B cell (primary cell): Measurements from ENCODE around the gene BMERB1. TPM values are rescaled to one million over a fixed set of nuclear protein-coding genes. Genes with fewer than 3 reads are reported as not detected.

ENCODE experiments used
- ATAC-seq: fragments of 200-7000 bp; cut with Tn5 transposase; one replicate; pipeline ENCODE4 v1.10.0; 2021; ENCODE audit warnings: low read depth, mild to moderate bottlenecking, moderate number of reproducible peaks, moderate library complexity
- CTCF ChIA-PET: fragments of 350-600 bp; sonication (Branson Sonifier 250); formaldehyde crosslinking; loops from one replicate; lab custom pipeline; 2021; ENCODE audit warnings: antibody characterized with exemption, inconsistent platforms; lab: Charles Lee
- POLR2A ChIA-PET: fragments of 350-600 bp; sonication (Branson Sonifier 250); formaldehyde crosslinking; loops from one replicate; lab custom pipeline; 2021; ENCODE audit warnings: antibody characterized with exemption; lab: Charles Lee
- DNase-seq: peaks from one replicate; pipeline ENCODE4 v3.0.0; 2013
- H2AFZ ChIP-seq: 2 replicates; pipeline ENCODE4 v1.6.1; 2012; ENCODE audit warnings: mild to moderate bottlenecking, low read depth, low read length; ENCODE audit not compliant: insufficient read depth, poor library complexity, severe bottlenecking
- H3K27ac ChIP-seq, 2 donors: 1 replicate in 1 of 2; 2 replicates in 1 of 2; pipeline ENCODE4 v1.5.1; 2012 to 2013; ENCODE audit warnings: low read length in 2 of 2, mild to moderate bottlenecking in 2 of 2, moderate library complexity in 1 of 2
- H3K27me3 ChIP-seq, 4 experiments: fragments of 200-600 bp in 1 of 4; sonication (generic) in 1 of 4; replicated peaks in 1 of 4; 1 replicate in 2 of 4; 2 replicates in 2 of 4; pipeline versions ENCODE4 v1.6.1 to v1.7.0; 2013 to 2016; ENCODE audit warnings: low read length in 3 of 4, mild to moderate bottlenecking in 2 of 4, mixed read lengths in 1 of 4, moderate library complexity in 1 of 4; ENCODE audit not compliant: insufficient read depth in 4 of 4, control insufficient read depth in 3 of 4; ENCODE audit errors: control extremely low read depth in 1 of 4
- H3K36me3 ChIP-seq, 2 experiments: replicated peaks in 1 of 2; 1 replicate in 1 of 2; 2 replicates in 1 of 2; pipeline versions ENCODE4 v1.6.1 to v1.7.1; 2013; ENCODE audit warnings: low read length in 1 of 2; ENCODE audit not compliant: insufficient read depth in 2 of 2, control insufficient read depth in 1 of 2; ENCODE audit errors: control extremely low read depth in 1 of 2, extremely low read depth in 1 of 2
- H3K4me1 ChIP-seq, 2 donors: fragments of 200-600 bp in 1 of 2; sonication (generic) in 1 of 2; 1 replicate in 1 of 2; 2 replicates in 1 of 2; pipeline versions ENCODE4 v1.5.1 to v1.6.1; 2013 to 2017; ENCODE audit warnings: low read length in 2 of 2; ENCODE audit not compliant: control insufficient read depth in 2 of 2, insufficient read depth in 2 of 2
- H3K4me2 ChIP-seq: replicated peaks from 2 replicates; pipeline ENCODE3; 2012; ENCODE audit warnings: mild to moderate bottlenecking, low read depth, low read length; ENCODE audit not compliant: poor library complexity, severe bottlenecking
- H3K4me3 ChIP-seq, 5 experiments: fragments of 200-600 bp in 1 of 5; sonication (generic) in 1 of 5; 1 replicate in 3 of 5; 2 replicates in 2 of 5; pipeline versions ENCODE4 v1.5.1 to v1.7.0; 2011 to 2016; ENCODE audit warnings: low read length in 4 of 5, mild to moderate bottlenecking in 4 of 5, low read depth in 2 of 5, control low read depth in 1 of 5, moderate library complexity in 1 of 5; ENCODE audit not compliant: insufficient read depth in 1 of 5; ENCODE audit errors: control extremely low read depth in 1 of 5, extremely low read depth in 1 of 5
- H3K79me2 ChIP-seq: fragments of 200-600 bp; sonication (generic); one replicate; pipeline ENCODE4 v1.6.0; 2016; ENCODE audit warnings: low read length; ENCODE audit not compliant: control insufficient read depth, insufficient read depth
- H3K9ac ChIP-seq: fragments of 200-600 bp; sonication (generic); 2 replicates; pipeline ENCODE4 v1.6.1; 2017; ENCODE audit warnings: mild to moderate bottlenecking, low read length, moderate library complexity
- H3K9me3 ChIP-seq, 3 donors: one replicate each; pipeline versions ENCODE4 v1.6.1 to v1.7.1; 2013; ENCODE audit warnings: low read length in 2 of 3; ENCODE audit not compliant: control insufficient read depth in 2 of 3, insufficient read depth in 1 of 3; ENCODE audit errors: control extremely low read depth in 1 of 3
- H4K20me1 ChIP-seq: 2 replicates; pipeline ENCODE4 v1.6.0; 2012; ENCODE audit warnings: mild to moderate bottlenecking, low read length; ENCODE audit not compliant: insufficient read depth, control insufficient read depth, poor library complexity, severe bottlenecking
- H3K27ac Mint-ChIP-seq: one replicate; pipeline ENCODE4 v1.8.0; 2021; ENCODE audit warnings: mixed read lengths
- H3K27me3 Mint-ChIP-seq: one replicate; pipeline ENCODE4 v1.8.0; 2021; ENCODE audit warnings: mixed read lengths
- H3K4me1 Mint-ChIP-seq: one replicate; pipeline ENCODE4 v1.8.0; 2021; ENCODE audit warnings: mixed read lengths
- H3K4me3 Mint-ChIP-seq: one replicate; pipeline ENCODE4 v1.8.0; 2021; ENCODE audit warnings: mixed read lengths
- H3K9me3 Mint-ChIP-seq: one replicate; pipeline ENCODE4 v1.8.0; 2022; ENCODE audit warnings: mixed read lengths; ENCODE audit not compliant: insufficient read depth
- EZH2 ChIP-seq: IDR thresholded peaks from 2 replicates; pipeline ENCODE4 v1.6.1; 2012; ENCODE audit warnings: borderline replicate concordance, low read depth, mild to moderate bottlenecking, moderate library complexity, low read length; ENCODE audit not compliant: insufficient read depth, poor library complexity, severe bottlenecking
- WGBS: methylation state at CpG from one replicate; pipeline ENCODE4 v1.1.5; 2013; ENCODE audit warnings: missing lambda C conversion rate; ENCODE audit not compliant: insufficient coverage; 5-methylcytosine and 5-hydroxymethylcytosine counted together
- intact Hi-C: fragments of 100-400 bp; cut with micrococcal nuclease; formaldehyde crosslinking; loops from one replicate; pipeline ENCODE4 v1.10.0; 2022
- polyA plus RNA-seq: library from polyadenylated mRNA; depleted of rRNA; stranded (reverse); fragments of >200 nt; gene quantifications from 2 replicates; pipeline ENCODE4 v1.2.3, GENCODE V29; 2012
- total RNA-seq, 2 donors: library from RNA; stranded (reverse); fragments of 120-200 nt in 1 of 2; gene quantifications; 1 replicate in 1 of 2; 2 replicates in 1 of 2; pipeline versions ENCODE4 v1.2.3 to v1.2.4, GENCODE V29; 2013 to 2022
- TF ChIP-seq, protein P1 (sequence below): fragments of 200-600 bp; IDR thresholded peaks from one replicate; pipeline ENCODE4 v1.8.0; 2022; ENCODE audit warnings: antibody characterized with exemption, mild to moderate bottlenecking

BMERB1 gene
- total and polyA plus RNA-seq, 2 donors (not counting 1 experiment from before 2014, with no cell fraction given), result 2.2 to 11.2 TPM

DNA sequence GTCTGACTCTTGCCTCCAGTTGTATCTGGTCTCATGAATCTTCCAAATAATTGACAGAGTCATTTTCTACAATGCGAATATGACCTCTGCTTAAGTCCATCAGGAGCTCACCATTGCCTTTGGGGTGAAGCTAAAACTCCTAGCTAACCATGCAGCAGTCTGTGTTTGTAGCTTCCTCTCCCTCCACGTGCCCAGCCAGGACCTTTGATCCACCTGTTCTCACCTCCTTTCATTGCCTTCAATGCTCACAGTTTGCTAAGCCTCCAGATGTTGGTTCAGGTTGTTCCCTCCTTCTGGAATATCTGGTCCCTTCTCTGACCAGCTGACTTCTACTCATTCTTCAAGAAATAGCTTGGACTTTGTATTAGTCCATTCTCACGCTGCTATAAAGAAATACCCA, 23.0 kb downstream of the BMERB1 start:
- Histone ChIP-seq H3K4me1 (no peaks in the 10 kb centered on the region), H3K79me2 (no peaks in the 10 kb centered on the region), H3K27me3 (no peaks in the 10 kb centered on the region), H3K4me2 (no peak overlapping the region), H3K36me3 (no peaks in the 10 kb centered on the region), H3K4me3 (no peak overlapping the region), H4K20me1 (no peaks in the 10 kb centered on the region), H3K9ac (no peak overlapping the region), H3K27ac (no peak overlapping the region), H2AFZ (no peak overlapping the region), H3K9me3 (peaks cover 0 to 2% (median 0%) of the 10 kb centered on the region in 3 donors)
- DNase-seq, result no peak
- H3K4me1 Mint-ChIP-seq, result no peaks in the 10 kb centered on the region
- WGBS, result 92% methylated on average over 2 of the region's 3 CpGs
- peaks cover 5% of the 10 kb centered on the region for H3K27me3 Mint-ChIP-seq
- H3K9me3 Mint-ChIP-seq, result no peaks in the 10 kb centered on the region
- ChIA-PET POLR2A (no interaction called here), CTCF (interaction anchor here (1.0 kb wide), 1 partner anchor 184 kb away, joined by 3 read pairs; no protein-coding TSS in a partner anchor)
- TF ChIP-seq, protein P1, sequence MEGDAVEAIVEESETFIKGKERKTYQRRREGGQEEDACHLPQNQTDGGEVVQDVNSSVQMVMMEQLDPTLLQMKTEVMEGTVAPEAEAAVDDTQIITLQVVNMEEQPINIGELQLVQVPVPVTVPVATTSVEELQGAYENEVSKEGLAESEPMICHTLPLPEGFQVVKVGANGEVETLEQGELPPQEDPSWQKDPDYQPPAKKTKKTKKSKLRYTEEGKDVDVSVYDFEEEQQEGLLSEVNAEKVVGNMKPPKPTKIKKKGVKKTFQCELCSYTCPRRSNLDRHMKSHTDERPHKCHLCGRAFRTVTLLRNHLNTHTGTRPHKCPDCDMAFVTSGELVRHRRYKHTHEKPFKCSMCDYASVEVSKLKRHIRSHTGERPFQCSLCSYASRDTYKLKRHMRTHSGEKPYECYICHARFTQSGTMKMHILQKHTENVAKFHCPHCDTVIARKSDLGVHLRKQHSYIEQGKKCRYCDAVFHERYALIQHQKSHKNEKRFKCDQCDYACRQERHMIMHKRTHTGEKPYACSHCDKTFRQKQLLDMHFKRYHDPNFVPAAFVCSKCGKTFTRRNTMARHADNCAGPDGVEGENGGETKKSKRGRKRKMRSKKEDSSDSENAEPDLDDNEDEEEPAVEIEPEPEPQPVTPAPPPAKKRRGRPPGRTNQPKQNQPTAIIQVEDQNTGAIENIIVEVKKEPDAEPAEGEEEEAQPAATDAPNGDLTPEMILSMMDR, result no peak
- TF ChIP-seq EZH2, result no peak
- H3K4me3 Mint-ChIP-seq, result no peak overlapping the region
- intact Hi-C loops, result no loop called here
- ATAC-seq, result no peak
- no peak overlapping the region for H3K27ac Mint-ChIP-seq

DNA sequence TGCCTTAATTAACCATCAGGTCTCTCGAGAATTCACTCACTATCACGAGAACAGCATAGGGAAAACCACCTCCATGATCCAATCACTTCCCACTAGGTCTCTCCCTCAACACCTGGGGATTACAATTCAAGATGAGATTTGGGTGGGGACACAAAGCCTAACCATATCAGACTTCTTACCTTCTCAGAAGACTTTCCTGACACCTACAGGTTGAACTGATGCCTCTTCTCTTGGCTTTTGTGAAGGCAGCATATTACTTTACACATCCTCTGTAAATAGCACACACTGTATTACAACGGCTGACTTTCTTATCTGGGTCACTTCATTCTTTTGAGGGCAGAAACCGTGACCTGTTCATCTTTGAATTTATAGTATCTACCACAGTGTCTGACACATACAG, 23.6 kb downstream of the BMERB1 start:
- intact Hi-C loops, result no loop called here
- Histone ChIP-seq H2AFZ (no peak overlapping the region), H3K4me1 (no peaks in the 10 kb centered on the region), H3K36me3 (no peaks in the 10 kb centered on the region), H3K27me3 (no peaks in the 10 kb centered on the region), H3K79me2 (no peaks in the 10 kb centered on the region), H3K9me3 (peaks cover 0 to 2% (median 0%) of the 10 kb centered on the region in 3 donors), H3K4me3 (no peak overlapping the region), H3K27ac (no peak overlapping the region), H4K20me1 (no peaks in the 10 kb centered on the region), H3K9ac (no peak overlapping the region), H3K4me2 (no peak overlapping the region)
- no peak for TF ChIP-seq EZH2
- TF ChIP-seq, protein P1, result no peak
- Mint-ChIP-seq H3K27ac (no peak overlapping the region), H3K27me3 (peaks cover 5% of the 10 kb centered on the region), H3K9me3 (no peaks in the 10 kb centered on the region), H3K4me3 (no peak overlapping the region), H3K4me1 (no peaks in the 10 kb centered on the region)
- WGBS, result 100% methylated on average over 2 of the region's 4 CpGs
- ATAC-seq (no peak), DNase-seq (no peak)
- CTCF ChIA-PET, result interaction anchor here (1.0 kb wide), 1 partner anchor 184 kb away, joined by 3 read pairs; no protein-coding TSS in a partner anchor
- POLR2A ChIA-PET, result interaction anchor here (0.7 kb wide), 1 partner anchor 30 kb away, joined by 8 read pairs; no protein-coding TSS in a partner anchor
